Upper lobe of left lung (tissue), 4 donors: ENCODE data around the gene VSTM2L.

ENCODE experiments used
- CTCF ChIP-seq, 6 experiments: fragments of 450-650 bp in 4 of 6; fragments of 200-600 bp in 2 of 6; sonication (generic) in 2 of 6; IDR thresholded peaks; one replicate each; pipeline ENCODE4 v1.5.1; 2016 to 2019; ENCODE audit warnings: antibody characterized with exemption in 6 of 6
- POLR2A ChIP-seq, 4 donors: fragments of 450-650 bp; IDR thresholded peaks; one replicate each; pipeline ENCODE4 v1.5.1; 2016 to 2017; ENCODE audit warnings: antibody characterized with exemption in 4 of 4, mild to moderate bottlenecking in 2 of 4
- POLR2AphosphoS5 ChIP-seq, 2 donors: sonication (generic); formaldehyde crosslinking; IDR thresholded peaks; one replicate each; pipeline ENCODE4 v1.5.1; 2017; ENCODE audit warnings: antibody characterized with exemption in 2 of 2

DNA sequence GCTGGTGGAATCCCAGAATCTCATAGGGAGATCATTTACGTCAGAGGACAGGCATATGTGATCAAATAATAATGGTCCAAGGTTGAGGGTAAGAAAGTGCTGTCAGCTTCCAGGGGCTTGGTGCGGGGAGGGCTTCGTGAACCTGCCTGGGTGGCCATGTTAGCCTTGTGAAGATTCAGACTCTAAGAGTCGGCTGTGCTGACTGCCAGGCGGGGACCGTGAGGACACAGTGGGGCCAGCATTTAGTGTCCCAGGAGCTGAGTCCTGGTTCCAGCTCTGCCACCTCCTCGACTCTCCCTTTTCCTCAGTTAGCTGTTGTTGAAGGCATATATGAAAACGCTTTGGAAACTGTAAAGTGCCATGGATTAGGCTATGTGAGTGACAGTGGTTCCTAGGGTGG, 33.5 kb downstream of the VSTM2L start:
- no peak for TF ChIP-seq POLR2A (IDR thresholded peaks at IDR 0.05)
- no peak for TF ChIP-seq POLR2AphosphoS5 (IDR thresholded peaks at IDR 0.05)
- no peak for TF ChIP-seq CTCF (IDR thresholded peaks at IDR 0.05)
